Posterior vena cava (tissue), 2 donors: ENCODE data around the gene ZNF25. TPM values are rescaled to one million over a fixed set of nuclear protein-coding genes. Genes with fewer than 3 reads are reported as not detected.
"Not testable (repeated sequence)": the region's sequence is repeated elsewhere in the genome, so short reads cannot be mapped to it uniquely, and the experiment has no call there.

ENCODE experiments used
- DNase-seq: peaks from one replicate; pipeline ENCODE4 v3.0.0-alpha.2; 2020; ENCODE audit warnings: low spot score
- intact Hi-C, 2 donors: fragments of 100-400 bp; cut with DNase I; formaldehyde crosslinking; loops; one replicate each; pipeline versions ENCODE4 v1.14.1 to v1.14.2; 2022 to 2023
- total RNA-seq, 2 donors: library from RNA; stranded (reverse); fragmentation: NEBNext Ultra II Directional; extraction: Animal tissue kit (Norgen Biotek cat#: 25700); gene quantifications; one replicate each; pipeline ENCODE4 v1.2.1, GENCODE V29; 2021
- donor health status: DM: yes; HTN: yes; CAD: no.
- donor health status: DM: yes; HTN: yes; CAD: no.

The ZNF25 gene
- total RNA-seq, 2 donors from 2014 or later: 20.5 to 26.1 TPM

DNA sequence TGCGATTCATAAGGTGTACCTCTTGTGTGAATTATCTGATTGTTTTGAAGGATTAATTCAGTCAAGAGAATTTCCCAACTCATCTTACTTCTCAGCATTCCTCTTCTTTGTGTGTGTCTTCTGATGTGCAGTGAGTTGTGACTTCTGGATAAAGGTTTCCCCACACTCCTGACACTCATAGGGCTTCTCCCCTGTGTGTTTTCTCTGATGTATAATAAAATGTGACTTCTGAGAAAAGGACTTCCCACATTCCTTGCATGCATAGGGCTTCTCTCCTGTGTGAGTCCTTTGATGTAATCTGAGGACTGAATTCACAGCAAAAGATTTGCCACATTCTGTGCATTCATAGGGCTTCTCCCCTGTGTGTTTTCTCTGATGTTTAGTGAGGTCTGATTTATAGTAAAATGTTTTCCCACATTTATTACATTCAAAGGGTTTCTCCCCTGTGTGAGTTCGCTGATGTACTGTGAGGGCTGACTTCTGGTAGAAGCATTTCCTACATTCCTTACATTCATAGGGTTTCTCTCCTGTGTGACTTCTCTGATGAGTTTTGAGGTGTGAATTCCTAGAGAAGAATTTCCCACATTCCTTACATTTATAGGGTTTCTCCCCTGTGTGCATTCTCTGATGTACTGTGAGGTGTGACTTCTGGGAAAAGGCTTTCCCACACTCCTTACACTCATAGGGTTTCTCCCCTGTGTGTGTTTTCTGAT lies 24.2 kb downstream of the ZNF25 start:
- intact Hi-C loops: no loop called here

DNA sequence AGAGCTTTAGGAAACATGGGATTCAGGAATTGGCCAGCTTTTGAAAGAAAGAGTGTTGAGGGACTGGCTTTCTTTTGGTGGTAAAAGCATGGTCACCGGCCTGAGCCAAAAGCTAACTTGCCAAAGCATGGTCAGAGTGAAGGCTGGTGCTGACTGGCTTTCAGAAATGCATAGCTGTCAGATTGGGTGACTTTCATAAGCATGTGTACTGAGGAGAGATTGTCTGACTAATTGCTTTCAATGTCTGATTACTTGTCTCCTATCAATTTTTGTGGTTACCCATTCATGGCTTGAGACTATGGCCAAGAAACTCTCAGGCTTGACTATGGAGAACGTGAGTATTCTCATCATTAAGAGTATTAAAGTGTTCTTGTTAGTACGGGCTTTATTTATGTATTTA lies 28.2 kb downstream of the ZNF25 start:
- intact Hi-C loops: no loop called here
- DNase-seq: no peak

More for the DNA sequence above, 24.2 kb downstream of the ZNF25 start:
- DNase-seq: no peak

DNA sequence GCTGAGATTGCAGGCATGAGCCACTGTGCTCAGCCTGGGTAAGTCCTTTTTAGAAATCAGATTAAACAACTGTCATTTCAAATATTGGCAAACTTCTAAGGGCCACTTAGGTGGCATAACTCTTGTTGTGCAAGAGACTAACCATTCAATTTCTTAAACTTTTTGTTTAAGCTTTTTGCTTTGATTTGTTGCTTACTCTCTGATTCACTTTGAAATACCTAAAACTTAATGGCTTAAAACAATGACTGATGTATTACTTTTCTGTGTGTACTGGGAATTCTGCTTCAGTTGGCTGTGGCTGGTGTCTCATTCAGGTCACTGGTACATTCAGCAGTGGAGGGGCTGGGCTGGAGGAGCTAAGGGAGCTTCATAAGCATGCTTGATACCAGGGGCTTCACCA lies 28.9 kb downstream of the ZNF25 start:
- intact Hi-C loops: no loop called here
- no peak for DNase-seq

DNA sequence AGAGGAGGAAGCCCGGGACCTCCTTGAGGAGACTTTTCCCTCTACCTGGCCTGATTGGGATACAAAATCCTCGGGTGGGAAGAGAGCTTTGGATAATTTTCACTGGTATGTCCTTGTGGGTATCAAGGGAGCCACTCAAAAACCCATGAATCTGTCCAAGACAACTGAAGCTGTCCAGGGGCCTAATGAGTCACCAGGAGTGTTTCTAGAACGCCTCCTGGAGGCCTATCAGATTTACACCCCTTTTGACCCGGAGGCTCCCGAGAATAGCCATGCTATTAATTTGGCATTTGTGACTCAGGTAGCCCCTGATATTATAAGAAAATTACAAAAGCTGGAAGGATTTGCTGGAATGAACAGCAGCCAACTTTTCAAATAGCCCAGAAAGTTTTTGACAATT lies 38.6 kb downstream of the ZNF25 start:
- no peak for DNase-seq

DNA sequence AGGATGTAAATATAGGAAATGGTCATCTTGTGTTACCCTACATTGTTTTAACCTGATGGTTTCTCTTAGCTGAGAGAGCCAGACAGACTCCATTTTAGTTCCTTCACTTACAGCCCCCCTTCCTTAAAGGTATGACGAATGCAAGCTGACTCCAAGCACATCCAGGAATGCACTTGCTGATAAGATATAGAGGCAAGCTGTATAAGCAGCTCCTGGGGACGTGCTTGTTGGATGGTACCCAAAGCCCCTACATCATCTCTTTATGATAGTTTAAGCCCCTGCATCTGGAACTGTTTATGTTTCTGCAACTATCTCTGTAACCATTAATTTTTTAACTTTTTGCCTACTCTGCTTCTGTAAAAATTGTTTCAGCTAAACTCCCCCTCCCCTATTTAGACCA lies 41.7 kb downstream of the ZNF25 start:
- intact Hi-C loops: no loop called here
- DNase-seq: no peak

More for the DNA sequence above, 38.6 kb downstream of the ZNF25 start:
- intact Hi-C loops: no loop called here

DNA sequence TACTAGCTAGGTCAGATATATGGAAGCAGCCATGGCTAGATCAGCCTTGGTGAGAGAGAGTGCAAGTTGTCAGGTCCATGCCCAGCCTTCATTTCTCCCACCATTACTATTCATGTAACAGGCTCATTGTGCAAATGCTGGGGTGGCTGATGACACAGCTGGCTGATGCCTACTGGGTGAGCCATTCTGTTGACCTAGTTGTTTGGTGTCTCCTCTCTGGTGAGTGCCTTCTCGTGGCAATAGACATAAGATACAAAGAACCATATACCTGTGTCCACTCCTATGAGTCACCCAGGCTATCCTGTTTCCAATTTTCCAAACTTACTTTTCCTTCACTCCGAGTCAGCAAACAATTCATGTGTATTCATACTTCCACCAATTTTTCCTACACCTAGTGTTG lies 46.0 kb downstream of the ZNF25 start:
- intact Hi-C loops: no loop called here
- DNase-seq: no peak

DNA sequence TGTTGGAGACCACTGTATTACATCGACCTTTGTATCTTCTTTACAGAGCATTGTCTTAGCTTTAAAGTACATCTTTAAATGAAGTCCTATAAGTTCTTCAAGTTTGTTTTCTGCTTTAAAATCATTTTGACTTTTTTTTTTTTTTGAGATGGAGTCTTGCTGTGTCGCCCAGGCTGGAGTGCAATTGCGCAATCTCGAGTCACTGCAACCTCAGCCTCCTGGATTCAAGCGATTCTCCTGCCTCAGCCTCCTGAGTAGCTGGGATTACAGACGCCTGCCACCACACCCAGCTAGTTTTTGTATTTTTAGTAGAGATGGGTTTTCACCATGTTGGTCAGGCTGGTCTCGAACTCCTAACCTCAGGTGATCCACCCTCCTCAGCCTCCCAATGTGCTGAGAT lies 68.3 kb downstream of the ZNF25 start:
- DNase-seq, intact Hi-C loops: not testable (repeated sequence)

DNA sequence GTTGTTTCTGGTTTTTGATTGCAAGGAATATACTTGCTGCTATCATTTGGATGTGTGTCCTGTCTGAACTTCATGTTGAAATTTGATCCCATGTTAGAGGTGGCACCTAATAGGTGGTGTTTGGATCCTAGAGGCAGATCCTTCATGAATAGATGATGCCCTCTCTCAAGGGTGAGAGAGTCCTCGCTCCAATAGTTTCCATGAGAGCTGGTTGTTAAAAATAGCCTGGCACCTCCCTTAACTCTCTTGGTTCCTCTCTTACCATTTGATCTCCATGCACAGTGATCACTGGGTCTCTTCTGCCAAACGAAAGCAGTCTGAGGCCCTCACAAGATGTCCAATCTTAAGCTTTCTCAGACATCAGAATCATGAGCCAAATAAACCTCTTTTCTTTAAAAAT lies 70.1 kb downstream of the ZNF25 start:
- no peak for DNase-seq
- intact Hi-C loops: no loop called here

Other genes with a start within 250 kb of the ZNF25 start
- gene ZNF248, start 119.0 kb downstream of the ZNF25 start, total RNA-seq: 10 to 100 TPM in 1 of 2 donors, 1 to 10 TPM in 1; 9.8 to 10.2 TPM
- gene ZNF33A, start 34.0 kb upstream of the ZNF25 start, total RNA-seq: 10 to 100 TPM; 18.5 to 21.9 TPM
- 10 to 100 TPM; 15.9 to 19.5 TPM for gene ZNF37A, start 117.7 kb upstream of the ZNF25 start, total RNA-seq